Activated T-helper 1 cell treated with anti-CD3 and anti-CD28 coated beads, Interleukin-2, amount 50 U/mL, for 16 hours (primary cell): ENCODE results near the gene RAB11FIP3.
A peak's percentile ranks its signal among the peaks of the same experiment; 100 is the strongest.
"Not testable (repeated sequence)": the region's sequence is repeated elsewhere in the genome, so short reads cannot be mapped to it uniquely, and the experiment has no call there.

ENCODE experiments used
- DNase-seq, 2 donors: peaks; one replicate each; pipeline ENCODE4 v3.0.0-alpha.2; 2020; ENCODE audit warnings: low read depth in 1 of 2, low spot score in 1 of 2

The RAB11FIP3 gene, protein sequence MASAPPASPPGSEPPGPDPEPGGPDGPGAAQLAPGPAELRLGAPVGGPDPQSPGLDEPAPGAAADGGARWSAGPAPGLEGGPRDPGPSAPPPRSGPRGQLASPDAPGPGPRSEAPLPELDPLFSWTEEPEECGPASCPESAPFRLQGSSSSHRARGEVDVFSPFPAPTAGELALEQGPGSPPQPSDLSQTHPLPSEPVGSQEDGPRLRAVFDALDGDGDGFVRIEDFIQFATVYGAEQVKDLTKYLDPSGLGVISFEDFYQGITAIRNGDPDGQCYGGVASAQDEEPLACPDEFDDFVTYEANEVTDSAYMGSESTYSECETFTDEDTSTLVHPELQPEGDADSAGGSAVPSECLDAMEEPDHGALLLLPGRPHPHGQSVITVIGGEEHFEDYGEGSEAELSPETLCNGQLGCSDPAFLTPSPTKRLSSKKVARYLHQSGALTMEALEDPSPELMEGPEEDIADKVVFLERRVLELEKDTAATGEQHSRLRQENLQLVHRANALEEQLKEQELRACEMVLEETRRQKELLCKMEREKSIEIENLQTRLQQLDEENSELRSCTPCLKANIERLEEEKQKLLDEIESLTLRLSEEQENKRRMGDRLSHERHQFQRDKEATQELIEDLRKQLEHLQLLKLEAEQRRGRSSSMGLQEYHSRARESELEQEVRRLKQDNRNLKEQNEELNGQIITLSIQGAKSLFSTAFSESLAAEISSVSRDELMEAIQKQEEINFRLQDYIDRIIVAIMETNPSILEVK

GRCh38 chr16:425082-425718, at the start of gene RAB11FIP3:
TSS of gene RAB11FIP3 (plus strand) at chr16:425649. CDS start at chr16:426007, 358 bp downstream.
- peak; percentile 70 to 74 for DNase-seq

DNA sequence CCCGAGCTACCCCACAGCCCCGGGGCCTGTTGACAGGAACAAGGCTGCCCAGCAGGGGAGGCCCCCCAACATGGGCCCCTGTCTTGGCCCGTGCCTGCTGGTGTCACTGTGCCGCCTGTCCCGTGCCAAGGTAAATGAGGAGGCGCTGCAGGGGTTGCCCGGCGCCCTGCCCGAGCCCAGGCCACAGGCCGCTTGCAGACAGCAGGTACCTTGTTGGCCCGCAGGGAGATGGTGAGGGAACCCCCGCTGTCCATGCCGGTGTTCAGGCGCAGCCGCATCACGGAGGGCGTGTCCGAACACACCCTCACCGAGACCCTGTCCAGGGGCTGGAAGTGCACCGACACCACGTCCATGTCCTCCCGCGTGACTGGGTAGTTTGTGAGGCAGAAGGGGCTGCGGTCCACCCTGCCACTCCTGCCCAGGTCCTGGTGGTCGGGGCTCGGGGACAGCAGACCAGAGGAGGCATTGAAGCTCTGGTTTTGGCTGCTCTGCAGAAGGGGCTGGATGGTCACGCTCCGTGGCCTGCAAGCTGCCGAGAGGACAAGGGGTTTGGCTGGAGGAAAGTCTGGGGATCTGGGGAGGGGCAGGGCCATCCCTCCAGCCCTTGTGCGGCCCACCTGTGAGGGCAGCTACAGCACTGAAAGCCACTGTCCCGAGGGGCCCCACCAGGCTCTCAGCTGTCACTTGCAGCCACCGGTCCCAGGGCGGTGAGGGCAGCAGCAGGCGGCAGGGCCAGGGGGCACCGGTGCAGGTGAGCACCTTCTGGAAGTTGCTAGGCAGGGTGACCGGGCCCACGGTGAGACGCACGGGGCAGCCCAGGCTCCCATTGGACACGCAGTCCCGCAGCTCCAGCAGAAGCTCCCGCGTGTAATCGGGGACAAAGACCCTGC, 49.3 kb upstream of the RAB11FIP3 start:
- DNase-seq = no peak

DNA sequence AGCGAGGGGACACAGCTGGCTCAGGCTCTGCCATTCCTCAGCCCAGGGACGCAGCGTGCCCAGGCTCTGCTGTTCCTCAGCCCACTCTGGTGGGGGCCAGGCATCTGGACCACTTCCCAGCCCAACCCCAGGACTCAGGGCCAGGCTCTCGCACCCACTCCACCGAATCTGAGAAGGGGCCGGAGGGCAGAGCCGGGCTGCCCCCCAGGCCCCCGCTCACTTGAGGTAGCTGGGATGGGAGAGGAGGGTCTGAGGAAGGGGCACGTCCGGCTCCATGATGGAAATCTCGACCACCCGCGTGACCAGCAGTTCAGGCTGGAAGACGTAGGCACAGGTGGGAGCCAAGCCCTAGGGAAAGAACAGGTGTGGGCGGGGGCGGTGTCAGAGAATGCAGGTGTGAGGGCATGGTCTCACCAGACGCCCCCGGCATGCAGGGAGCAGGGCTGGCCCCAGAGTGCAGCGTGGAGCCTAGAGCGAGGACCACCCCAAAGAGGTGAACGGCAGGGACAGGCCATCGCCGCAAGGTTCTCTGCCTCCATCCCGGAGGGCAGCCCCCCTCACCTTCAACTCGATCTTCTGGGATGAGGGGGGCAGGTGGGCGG, 48.5 kb upstream of the RAB11FIP3 start:
- no peak for DNase-seq

- no peak for DNase-seq
Observed at GRCh38 chr16:377419-377951, 48.0 kb upstream of the RAB11FIP3 start.

- DNase-seq = not testable (repeated sequence)
Observed at GRCh38 chr16:378113-378820, 47.2 kb upstream of the RAB11FIP3 start.

GRCh38 chr16:378821-379182, 46.6 kb upstream of the RAB11FIP3 start:
- DNase-seq = no peak

GRCh38 chr16:379183-379960, 46.1 kb upstream of the RAB11FIP3 start:
- DNase-seq = no peak

GRCh38 chr16:379961-380761, 45.3 kb upstream of the RAB11FIP3 start:
- no peak for DNase-seq

GRCh38 chr16:380762-381011, 44.8 kb upstream of the RAB11FIP3 start:
- DNase-seq = no peak

GRCh38 chr16:381012-381788, 44.2 kb upstream of the RAB11FIP3 start:
- no peak for DNase-seq

- peak; percentile 27 to 60 for DNase-seq
Observed at GRCh38 chr16:381789-382717, 43.4 kb upstream of the RAB11FIP3 start, which contains the start of gene PGAP6. TSS of gene PGAP6 (minus strand) at chr16:381978. CDS start at chr16:381821, 157 bp downstream.

GRCh38 chr16:383326-384051, 42.0 kb upstream of the RAB11FIP3 start:
- no peak for DNase-seq

DNA sequence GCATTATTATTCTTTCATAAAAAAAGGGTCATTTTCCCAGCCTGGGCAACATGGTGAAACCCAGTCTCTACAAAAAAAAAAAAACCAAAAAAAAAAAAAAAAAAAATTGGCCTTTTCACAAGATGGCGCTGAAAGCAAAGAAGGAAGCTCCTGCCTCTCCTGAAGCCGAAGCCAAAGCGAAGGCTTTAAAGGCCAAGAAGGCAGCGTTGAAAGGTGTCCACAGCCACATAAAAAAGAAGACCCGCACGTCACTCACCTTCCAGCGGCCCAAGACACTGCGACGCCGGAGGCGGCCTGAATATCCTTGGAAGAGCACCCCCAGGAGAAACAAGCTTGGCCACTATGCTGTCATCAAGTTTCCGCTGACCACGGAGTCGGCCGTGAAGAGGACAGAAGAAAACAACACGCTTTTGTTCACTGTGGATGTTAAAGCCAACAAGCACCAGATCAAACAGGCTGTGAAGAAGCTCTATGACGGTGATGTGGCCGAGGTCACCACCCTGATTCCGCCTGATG, 38.8 kb upstream of the RAB11FIP3 start:
- no peak for DNase-seq

- DNase-seq = not testable (repeated sequence)
Observed at GRCh38 chr16:387761-388666, 37.4 kb upstream of the RAB11FIP3 start.
